ENCODE measurements around the gene MAT2B.

Gene MAT2B

GRCh38 chr5:163505368-163506094 lies at the start of gene MAT2B:
TSS of gene MAT2B (plus strand) at chr5:163505619. CDS start at chr5:163505687, 68 bp downstream.
- peak; percentile 94 for DNase-seq

- DNase-seq = no peak
Measured at GRCh38 chr5:163456029-163456589, 49.3 kb upstream of the MAT2B start.

- DNase-seq = no peak
Measured at GRCh38 chr5:163456840-163457239, 48.6 kb upstream of the MAT2B start.

- no peak for DNase-seq
Measured at GRCh38 chr5:163458778-163459385, 46.5 kb upstream of the MAT2B start.

GRCh38 chr5:163459462-163459818 lies 46.0 kb upstream of the MAT2B start:
- peak; percentile 17 for DNase-seq

- peak; percentile 99 for DNase-seq
Measured at GRCh38 chr5:163459819-163460561, 45.4 kb upstream of the MAT2B start, which contains the start of gene NUDCD2. TSS of gene NUDCD2 (minus strand) at chr5:163460102. CDS start at chr5:163460050, 52 bp downstream.

GRCh38 chr5:163460562-163461171 lies 44.8 kb upstream of the MAT2B start, which contains the start of gene HMMR:
TSS of gene HMMR (plus strand) at chr5:163460632. CDS start at chr5:163460693, 61 bp downstream.
- DNase-seq = no peak

- DNase-seq = peak; percentile 23
Measured at GRCh38 chr5:163463063-163463435, 42.4 kb upstream of the MAT2B start.

- no peak for DNase-seq
Measured at GRCh38 chr5:163467682-163468081, 37.7 kb upstream of the MAT2B start.

GRCh38 chr5:163473635-163474243 lies 31.7 kb upstream of the MAT2B start:
- no peak for DNase-seq

GRCh38 chr5:163475411-163475810 lies 30.0 kb upstream of the MAT2B start:
- DNase-seq = no peak

GRCh38 chr5:163478126-163478981 lies 27.1 kb upstream of the MAT2B start:
- no peak for DNase-seq

GRCh38 chr5:163478982-163479271 lies 26.5 kb upstream of the MAT2B start:
- DNase-seq = no peak

GRCh38 chr5:163489055-163489744 lies 16.2 kb upstream of the MAT2B start:
- peak; percentile 25 for DNase-seq

- no peak for DNase-seq
Measured at GRCh38 chr5:163489745-163490075, 15.7 kb upstream of the MAT2B start.

GRCh38 chr5:163496286-163496685 lies 9.1 kb upstream of the MAT2B start:
- DNase-seq = peak; percentile 48

GRCh38 chr5:163497315-163497714 lies 8.1 kb upstream of the MAT2B start:
- DNase-seq = no peak

- peak; percentile 45 for DNase-seq
Measured at GRCh38 chr5:163498886-163499285, 6.5 kb upstream of the MAT2B start.

GRCh38 chr5:163502521-163502920 lies 2.9 kb upstream of the MAT2B start:
- DNase-seq = no peak

- DNase-seq = peak; percentile 85
Measured at GRCh38 chr5:163503106-163504078, 2.0 kb upstream of the MAT2B start.

Data from fibroblast of skin of right quadriceps (primary cell).